Measurements from ENCODE around the gene TBC1D22A.

GRCh38 chr22:46968848-46969247 lies 206.4 kb downstream of the TBC1D22A start:
- TF ChIP-seq CTCF (IDR thresholded peaks at IDR 0.05; ENCODE audit: poor library complexity) (no peak), EZH2phosphoT487 (IDR thresholded peaks at IDR 0.05; ENCODE audit: low read depth, severe bottlenecking, unreplicated experiment) (no peak), EZH2 (IDR thresholded peaks at IDR 0.05; ENCODE audit: borderline replicate concordance) (no peak)
